NCI-H1417 treated with DMSO at 0.1 percent for 48 hours (cell line): ENCODE data around the gene SOX6.

Source experiments
- DNase-seq: peaks from one replicate; lab custom pipeline; 2025; lab: John Stamatoyannopoulos, UW

Gene SOX6

GRCh38 chr11:16317712-16318111, 38.6 kb downstream of the SOX6 start:
- DNase-seq, result no peak

GRCh38 chr11:16313846-16314245, 42.5 kb downstream of the SOX6 start:
- no peak for DNase-seq

- no peak for DNase-seq
Observed at GRCh38 chr11:16312233-16312765, 44.0 kb downstream of the SOX6 start.

GRCh38 chr11:16311831-16312230, 44.5 kb downstream of the SOX6 start:
- no peak for DNase-seq

- no peak for DNase-seq
Observed at GRCh38 chr11:16310943-16311342, 45.4 kb downstream of the SOX6 start.

- no peak for DNase-seq
Observed at GRCh38 chr11:16309226-16309625, 47.1 kb downstream of the SOX6 start.

GRCh38 chr11:16301462-16301861, 54.9 kb downstream of the SOX6 start:
- no peak for DNase-seq

GRCh38 chr11:16299884-16300782, 56.2 kb downstream of the SOX6 start:
- DNase-seq, result peak; percentile 51

GRCh38 chr11:16299390-16299789, 57.0 kb downstream of the SOX6 start:
- no peak for DNase-seq

GRCh38 chr11:16297332-16297731, 59.0 kb downstream of the SOX6 start:
- no peak for DNase-seq

- DNase-seq, result no peak
Observed at GRCh38 chr11:16296273-16296672, 60.1 kb downstream of the SOX6 start.

- no peak for DNase-seq
Observed at GRCh38 chr11:16295592-16295991, 60.8 kb downstream of the SOX6 start.

GRCh38 chr11:16293204-16293681, 63.1 kb downstream of the SOX6 start:
- no peak for DNase-seq

- DNase-seq, result no peak
Observed at GRCh38 chr11:16292167-16292859, 64.0 kb downstream of the SOX6 start.

GRCh38 chr11:16291729-16292128, 64.6 kb downstream of the SOX6 start:
- no peak for DNase-seq

GRCh38 chr11:16289541-16289940, 66.8 kb downstream of the SOX6 start:
- DNase-seq, result no peak

- DNase-seq, result no peak
Observed at GRCh38 chr11:16287630-16288280, 68.6 kb downstream of the SOX6 start.

GRCh38 chr11:16286095-16286494, 70.3 kb downstream of the SOX6 start:
- DNase-seq, result no peak

- DNase-seq, result peak; percentile 86
Observed at GRCh38 chr11:16280256-16280682, 76.1 kb downstream of the SOX6 start.

- no peak for DNase-seq
Observed at GRCh38 chr11:16279524-16279923, 76.8 kb downstream of the SOX6 start.

GRCh38 chr11:16278979-16279378, 77.4 kb downstream of the SOX6 start:
- no peak for DNase-seq

- no peak for DNase-seq
Observed at GRCh38 chr11:16278273-16278672, 78.1 kb downstream of the SOX6 start.
